Activated CD4-positive, CD25-positive, alpha-beta regulatory T cell treated with anti-CD3 and anti-CD28 coated beads, Interleukin-2, amount 50 U/mL, for 16 hours (primary cell): ENCODE data around the gene DDX11.
"Not testable (repeated sequence)": the region's sequence is repeated elsewhere in the genome, so short reads cannot be mapped to it uniquely, and the experiment has no call there.

Experiments
- DNase-seq: peaks from one replicate; pipeline ENCODE4 v3.0.0-alpha.2; 2020; ENCODE audit warnings: low read depth, low spot score

The DDX11 gene

GRCh38 chr12:31124158-31124557 is 50.5 kb downstream of the DDX11 start:
- DNase-seq: not testable (repeated sequence)

GRCh38 chr12:31125171-31125570 is 51.5 kb downstream of the DDX11 start:
- DNase-seq: not testable (repeated sequence)

- DNase-seq: not testable (repeated sequence)
Measured at GRCh38 chr12:31127209-31127848, 53.7 kb downstream of the DDX11 start.

GRCh38 chr12:31136581-31136980 is 62.9 kb downstream of the DDX11 start:
- DNase-seq: not testable (repeated sequence)

DNA sequence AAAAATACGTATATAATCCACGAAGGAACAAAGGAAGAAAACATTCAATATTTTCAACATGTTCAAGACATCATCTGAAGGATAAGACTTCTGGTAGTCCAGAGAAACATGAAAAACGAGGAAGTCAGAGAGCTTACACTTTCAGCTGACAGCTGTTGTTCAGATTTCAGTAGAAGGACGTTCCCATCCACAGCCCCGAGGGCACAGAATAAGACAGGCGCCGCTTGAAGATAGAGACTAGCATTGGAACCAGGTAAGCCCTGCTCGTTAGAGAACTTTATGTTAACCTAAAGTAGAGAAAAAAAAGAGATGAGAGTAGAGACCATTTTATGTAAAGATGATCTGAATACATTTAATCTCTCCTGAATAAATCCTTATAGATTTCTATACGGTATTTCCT is 71.1 kb downstream of the DDX11 start:
- DNase-seq: not testable (repeated sequence)

DNA sequence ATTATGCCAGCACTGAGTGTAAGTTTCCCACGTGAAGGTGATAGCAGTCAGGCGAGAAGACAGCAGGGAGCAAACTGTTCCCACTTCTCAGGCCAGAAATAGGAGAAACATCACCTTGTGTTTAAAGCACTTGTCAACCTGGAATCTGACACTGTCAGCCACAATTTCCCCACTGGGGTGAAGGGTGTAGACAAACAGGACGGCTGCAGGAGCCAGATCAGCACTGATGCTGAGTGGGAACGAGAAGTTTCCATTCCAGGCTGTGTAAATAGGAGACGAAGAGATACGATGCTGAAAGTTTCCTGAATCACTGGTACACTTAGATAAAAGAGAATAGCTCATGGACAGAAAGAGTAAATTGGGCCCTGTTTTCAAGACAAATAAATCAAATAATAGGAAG is 71.6 kb downstream of the DDX11 start:
- DNase-seq: not testable (repeated sequence)

DNA sequence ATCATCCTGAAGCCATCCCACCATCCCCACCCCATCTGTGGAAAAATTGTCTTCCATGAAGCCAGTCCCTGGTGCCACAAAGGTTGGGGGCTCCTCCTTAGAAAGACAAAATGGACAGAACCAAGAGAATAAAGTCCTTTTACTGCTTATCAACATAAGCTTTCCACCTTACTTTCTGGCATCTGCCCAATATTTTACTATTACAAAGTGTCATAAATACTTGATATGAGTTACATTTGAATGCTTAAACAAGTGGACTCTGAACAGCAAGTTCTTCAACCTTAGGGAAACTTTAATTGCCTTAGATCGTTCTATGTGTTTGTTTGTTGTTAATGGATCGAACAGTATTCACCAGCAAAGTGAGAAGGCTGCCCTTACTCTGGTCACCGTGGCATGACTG is 73.8 kb downstream of the DDX11 start:
- not testable (repeated sequence) for DNase-seq

GRCh38 chr12:31150766-31151165 is 77.1 kb downstream of the DDX11 start:
- DNase-seq: not testable (repeated sequence)
